Stimulated activated effector memory CD8-positive, alpha-beta T cell treated with anti-CD3 and anti-CD28 coated beads, Interleukin-12 subunit alpha, Interleukin-12 subunit beta, amount 100 ng/mL, for 72 hours (primary cell): ENCODE data around the gene GRK2.

Source experiments
- ATAC-seq: fragments of 150-1000 bp; cut with Tn5 transposase; 2 replicates; pipeline ENCODE4 v1.10.0; 2021
- DNase-seq, 2 donors: peaks; one replicate each; pipeline ENCODE4 v3.0.0; 2021 to 2022; ENCODE audit warnings: low spot score in 2 of 2
- H3K27ac Mint-ChIP-seq: one replicate; pipeline ENCODE4 v1.8.0; 2022; ENCODE audit warnings: mild to moderate bottlenecking, mixed read lengths
- H3K36me3 Mint-ChIP-seq: one replicate; pipeline ENCODE4 v1.8.0; 2022; ENCODE audit warnings: mild to moderate bottlenecking, mixed read lengths
- H3K4me1 Mint-ChIP-seq: one replicate; pipeline ENCODE4 v1.8.0; 2022; ENCODE audit warnings: mixed read lengths
- H3K4me3 Mint-ChIP-seq: one replicate; pipeline ENCODE4 v1.8.0; 2022; ENCODE audit warnings: mild to moderate bottlenecking, mixed read lengths
- H3K9me3 Mint-ChIP-seq: one replicate; pipeline ENCODE4 v1.8.0; 2022; ENCODE audit warnings: mixed read lengths

Gene GRK2

GRCh38 chr11:67281552-67282150, 15.4 kb downstream of the GRK2 start:
- H3K4me3 Mint-ChIP-seq, result no peak overlapping the region
- DNase-seq (no peak), ATAC-seq (no peak)
- H3K27ac Mint-ChIP-seq, result peak overlapping the region; percentile 72
- H3K9me3 Mint-ChIP-seq, result no peaks in the 10 kb centered on the region
- H3K4me1 Mint-ChIP-seq, result peaks cover 72% of the 10 kb centered on the region
- H3K36me3 Mint-ChIP-seq, result peaks cover 100% of the 10 kb centered on the region

GRCh38 chr11:67282155-67282875, 16.0 kb downstream of the GRK2 start:
- Mint-ChIP-seq H3K27ac (peak overlapping the region; percentile 72), H3K4me3 (no peak overlapping the region), H3K4me1 (peaks cover 72% of the 10 kb centered on the region), H3K9me3 (no peaks in the 10 kb centered on the region), H3K36me3 (peaks cover 100% of the 10 kb centered on the region)
- DNase-seq, result no peak
- no peak for ATAC-seq

GRCh38 chr11:67282876-67283371, 16.7 kb downstream of the GRK2 start:
- peaks cover 72% of the 10 kb centered on the region for H3K4me1 Mint-ChIP-seq

GRCh38 chr11:67283481-67283963, 17.2 kb downstream of the GRK2 start:
- H3K4me1 Mint-ChIP-seq, result peaks cover 72% of the 10 kb centered on the region

More at GRCh38 chr11:67282876-67283371, 16.7 kb downstream of the GRK2 start:
- ATAC-seq (no peak), DNase-seq (no peak)
- Mint-ChIP-seq H3K27ac (peak overlapping the region; percentile 72), H3K36me3 (peaks cover 100% of the 10 kb centered on the region), H3K9me3 (no peaks in the 10 kb centered on the region), H3K4me3 (no peak overlapping the region)

GRCh38 chr11:67284811-67285540, 18.7 kb downstream of the GRK2 start:
- peak overlapping the region; percentile 96 for H3K27ac Mint-ChIP-seq
- ATAC-seq (no peak), DNase-seq (no peak)
- H3K9me3 Mint-ChIP-seq, result no peaks in the 10 kb centered on the region
- peaks cover 62% of the 10 kb centered on the region for H3K4me1 Mint-ChIP-seq
- peaks cover 96% of the 10 kb centered on the region for H3K36me3 Mint-ChIP-seq
- H3K4me3 Mint-ChIP-seq, result no peak overlapping the region

More at GRCh38 chr11:67283481-67283963, 17.2 kb downstream of the GRK2 start:
- peak overlapping the region; percentile 72 for H3K27ac Mint-ChIP-seq
- no peak for ATAC-seq
- no peaks in the 10 kb centered on the region for H3K9me3 Mint-ChIP-seq
- H3K4me3 Mint-ChIP-seq, result no peak overlapping the region
- peaks cover 100% of the 10 kb centered on the region for H3K36me3 Mint-ChIP-seq
- no peak for DNase-seq

- DNase-seq, result no peak
- peak overlapping the region; percentile 75 for H3K4me3 Mint-ChIP-seq
- peaks cover 96% of the 10 kb centered on the region for H3K36me3 Mint-ChIP-seq
- H3K4me1 Mint-ChIP-seq, result peaks cover 66% of the 10 kb centered on the region
- ATAC-seq, result no peak
- no peaks in the 10 kb centered on the region for H3K9me3 Mint-ChIP-seq
- H3K27ac Mint-ChIP-seq, result peak overlapping the region; percentile 96
Measured at GRCh38 chr11:67285541-67286498, 19.5 kb downstream of the GRK2 start.

- DNase-seq (peak in 1 of 2 donors; percentile 74), ATAC-seq (no peak)
- Mint-ChIP-seq H3K27ac (peak overlapping the region; percentile 96), H3K4me3 (peak overlapping the region; percentile 75), H3K36me3 (peaks cover 96% of the 10 kb centered on the region), H3K4me1 (peaks cover 68% of the 10 kb centered on the region), H3K9me3 (no peaks in the 10 kb centered on the region)
Measured at GRCh38 chr11:67286621-67287333, 20.5 kb downstream of the GRK2 start.

- no peaks in the 10 kb centered on the region for H3K9me3 Mint-ChIP-seq
- peaks cover 67% of the 10 kb centered on the region for H3K4me1 Mint-ChIP-seq
- no peak for DNase-seq
- H3K27ac Mint-ChIP-seq, result peak overlapping the region; percentile 96
- ATAC-seq, result peak; percentile 22
- peak overlapping the region; percentile 75 for H3K4me3 Mint-ChIP-seq
- H3K36me3 Mint-ChIP-seq, result peaks cover 96% of the 10 kb centered on the region
Measured at GRCh38 chr11:67287355-67288197, 21.3 kb downstream of the GRK2 start.

- no peak for ATAC-seq
- peak overlapping the region; percentile 96 for H3K27ac Mint-ChIP-seq
Measured at GRCh38 chr11:67288198-67288451, 21.9 kb downstream of the GRK2 start.

GRCh38 chr11:67288452-67289225, 22.4 kb downstream of the GRK2 start:
- peak overlapping the region; percentile 96 for H3K27ac Mint-ChIP-seq
- ATAC-seq, result peak; percentile 78

More at GRCh38 chr11:67288198-67288451, 21.9 kb downstream of the GRK2 start:
- no peak for DNase-seq
- Mint-ChIP-seq H3K4me1 (peaks cover 68% of the 10 kb centered on the region), H3K4me3 (peak overlapping the region; percentile 75), H3K36me3 (peaks cover 96% of the 10 kb centered on the region), H3K9me3 (no peaks in the 10 kb centered on the region)

GRCh38 chr11:67289226-67289650, 23.0 kb downstream of the GRK2 start, which contains the start of gene ANKRD13D:
TSS of gene ANKRD13D (plus strand) at chr11:67289303. CDS start at chr11:67289461, 158 bp downstream.
- ATAC-seq, result peak; percentile 45
- Mint-ChIP-seq H3K27ac (peak within 1 kb of the TSS; percentile 96), H3K9me3 (no peaks in the 10 kb centered on the region), H3K4me3 (peak within 1 kb of the TSS; percentile 93), H3K36me3 (peaks cover 95% of the 10 kb centered on the region), H3K4me1 (peaks cover 64% of the 10 kb centered on the region)
- no peak for DNase-seq

More at GRCh38 chr11:67288452-67289225, 22.4 kb downstream of the GRK2 start:
- Mint-ChIP-seq H3K4me1 (peaks cover 69% of the 10 kb centered on the region), H3K36me3 (peaks cover 95% of the 10 kb centered on the region), H3K9me3 (no peaks in the 10 kb centered on the region), H3K4me3 (peak overlapping the region; percentile 75)
- peak; percentile 88 to 96 for DNase-seq

- peaks cover 95% of the 10 kb centered on the region for H3K36me3 Mint-ChIP-seq
- H3K27ac Mint-ChIP-seq, result peak overlapping the region; percentile 94
- ATAC-seq (no peak), DNase-seq (no peak)
- H3K9me3 Mint-ChIP-seq, result no peaks in the 10 kb centered on the region
- H3K4me1 Mint-ChIP-seq, result peaks cover 59% of the 10 kb centered on the region
- H3K4me3 Mint-ChIP-seq, result peak overlapping the region; percentile 93
Measured at GRCh38 chr11:67289651-67290479, 23.6 kb downstream of the GRK2 start.
